SU-DHL-6 (cell line): ENCODE data around the gene PMFBP1.

Experiments used
- CTCF ChIP-seq: fragments of 200-600 bp; sonication (generic); IDR thresholded peaks from one replicate; pipeline ENCODE4 v1.5.1; 2017; ENCODE audit warnings: antibody characterized with exemption, mild to moderate bottlenecking, low read length, moderate library complexity; ENCODE audit not compliant: insufficient read depth, poor library complexity, severe bottlenecking
- EZH2phosphoT487 ChIP-seq: fragments of 200-600 bp; sonication (generic), shearing (Covaris generic); conservative IDR thresholded peaks from 2 replicates; pipeline ENCODE4 v1.6.1; 2018; ENCODE audit warnings: mild to moderate bottlenecking, antibody characterized with exemption, low read length, moderate library complexity, mixed read lengths

DNA sequence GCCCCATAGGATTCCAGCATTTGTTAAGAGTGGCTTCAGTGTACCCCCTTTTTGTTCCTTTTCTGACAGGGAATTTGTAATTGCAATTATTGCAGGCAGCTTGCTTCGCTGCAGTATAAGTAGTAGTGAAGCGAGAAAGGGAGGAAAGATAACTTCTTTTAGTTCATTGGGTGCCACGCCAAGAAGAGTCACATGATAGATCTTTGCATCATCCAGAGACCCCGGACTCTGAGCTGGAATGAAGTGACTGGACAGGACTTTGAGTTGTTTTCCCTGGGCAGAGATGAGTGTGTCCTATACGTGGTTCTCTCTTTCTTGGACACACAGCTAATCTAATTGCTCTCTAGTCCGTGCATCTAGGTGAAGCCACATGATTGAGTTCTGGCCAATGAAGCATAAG, 44.8 kb upstream of the PMFBP1 start:
- TF ChIP-seq CTCF (no peak), EZH2phosphoT487 (no peak)
